ENCODE data around the gene MED28. TPM values are rescaled to one million over a fixed set of nuclear protein-coding genes. Genes with fewer than 3 reads are reported as not detected.

MED28 gene
- total and polyA plus RNA-seq, 4 donors, result 10.2 to 52.7 (median 26.8) TPM

DNA sequence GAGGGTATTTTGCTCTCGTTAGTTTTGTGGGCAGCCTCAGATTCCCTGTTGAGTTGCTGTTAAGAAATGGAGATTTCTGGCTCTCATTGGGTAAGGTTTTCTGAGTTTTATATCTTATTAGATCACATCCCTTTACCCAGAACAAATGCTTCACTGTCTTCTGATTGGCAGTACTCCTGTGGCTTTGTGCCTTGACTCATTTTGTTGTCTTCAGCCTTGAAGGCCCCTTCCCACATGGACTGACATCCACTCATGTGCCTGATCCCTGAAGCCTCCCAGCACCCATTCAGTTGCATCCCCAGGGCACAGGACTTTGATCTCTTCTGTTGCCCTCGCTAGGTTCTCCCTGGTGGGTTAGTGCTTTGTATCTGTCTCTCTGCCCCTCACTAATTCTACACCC lies 10.4 kb downstream of the MED28 start:
- H3K27me3 ChIP-seq (ENCODE audit: control insufficient read depth in 1 of 2, insufficient read depth in 2 of 2, low read length in 1 of 2), result no peaks in the 10 kb centered on the region
- H3K36me3 ChIP-seq (ENCODE audit: control insufficient read depth in 1 of 2, insufficient read depth in 2 of 2, low read length in 1 of 2), result peaks cover 8 to 18% of the 10 kb centered on the region in 2 donors
- WGBS, 2 donors, result 75 to 80% methylated on average over 2 of the region's 2 CpGs
- H3K9me3 ChIP-seq (ENCODE audit: control insufficient read depth, low read length), result no peaks in the 10 kb centered on the region
- no peak overlapping the region for H3K4me3 ChIP-seq (ENCODE audit: low read length in 2 of 2)
- no peaks in the 10 kb centered on the region for H3K4me1 ChIP-seq (ENCODE audit: control insufficient read depth in 1 of 2, insufficient read depth in 2 of 2, low read length in 2 of 2)
- no peak overlapping the region for H3K27ac ChIP-seq (ENCODE audit: low read depth in 1 of 2, low read length in 2 of 2)
- no peak for ATAC-seq (ENCODE audit: low FRiP score)
- intact Hi-C loops (cut with DNase I), result no loop called here
- DNase-seq, result no peak

DNA sequence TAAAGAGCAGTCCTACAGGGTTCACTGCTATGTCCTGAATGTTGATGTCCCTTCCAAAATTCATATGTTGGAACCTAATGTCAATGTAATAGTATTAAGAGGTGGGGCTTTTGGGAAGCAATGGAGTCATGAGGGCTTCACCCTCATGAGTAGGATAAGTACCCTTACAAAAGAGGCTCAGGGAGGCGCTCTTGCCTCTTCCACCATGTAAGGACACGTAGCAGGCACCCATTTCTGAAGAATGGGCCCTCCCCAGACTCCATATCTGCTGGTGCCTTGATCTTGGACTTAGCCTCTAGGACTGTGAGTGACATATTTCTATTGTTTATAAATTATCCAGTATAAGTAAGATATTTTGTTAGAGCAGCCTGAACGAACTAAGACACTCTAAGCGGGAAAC lies 15.8 kb downstream of the MED28 start:
- Histone ChIP-seq H3K4me1 (ENCODE audit: control insufficient read depth in 1 of 2, insufficient read depth in 2 of 2, low read length in 2 of 2) (no peaks in the 10 kb centered on the region), H3K27ac (ENCODE audit: low read depth in 1 of 2, low read length in 2 of 2) (no peak overlapping the region), H3K9me3 (ENCODE audit: control insufficient read depth, low read length) (no peaks in the 10 kb centered on the region), H3K27me3 (ENCODE audit: control insufficient read depth in 1 of 2, insufficient read depth in 2 of 2, low read length in 1 of 2) (no peaks in the 10 kb centered on the region), H3K4me3 (ENCODE audit: low read length in 2 of 2) (no peak overlapping the region), H3K36me3 (ENCODE audit: control insufficient read depth in 1 of 2, insufficient read depth in 2 of 2, low read length in 1 of 2) (peaks cover 9 to 11% of the 10 kb centered on the region in 2 donors)
- no peak for ATAC-seq (ENCODE audit: low FRiP score)
- 82 to 83% methylated on average over 4 of the region's 4 CpGs for WGBS, 2 donors
- intact Hi-C loops (cut with DNase I), result no loop called here
- DNase-seq, result no peak

DNA sequence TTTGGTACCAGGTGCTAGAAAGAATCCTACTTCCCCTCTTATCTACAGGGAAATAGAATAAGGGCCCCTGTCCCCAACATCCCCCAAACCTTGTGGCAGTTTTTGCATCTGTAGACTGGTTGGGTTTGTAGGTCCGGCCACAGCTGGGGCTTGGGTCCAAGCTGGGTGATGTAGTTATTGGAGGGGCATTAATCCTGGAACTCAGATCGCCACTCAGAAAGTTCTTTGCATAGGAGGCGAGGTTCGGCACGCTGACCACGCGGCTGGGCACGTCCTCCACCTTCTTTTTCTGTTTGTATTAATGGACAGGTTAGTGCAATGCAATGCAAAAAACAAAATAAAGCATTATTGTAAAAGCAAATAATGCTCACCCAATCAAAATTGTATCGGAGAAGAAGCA lies 19.2 kb downstream of the MED28 start:
- H3K4me3 ChIP-seq (ENCODE audit: low read length in 2 of 2), result no peak overlapping the region
- no peaks in the 10 kb centered on the region for H3K27me3 ChIP-seq (ENCODE audit: control insufficient read depth in 1 of 2, insufficient read depth in 2 of 2, low read length in 1 of 2)
- H3K36me3 ChIP-seq (ENCODE audit: control insufficient read depth in 1 of 2, insufficient read depth in 2 of 2, low read length in 1 of 2), result peaks cover under 1 to 5% of the 10 kb centered on the region in 2 donors
- intact Hi-C loops (cut with DNase I), result no loop called here
- ATAC-seq (ENCODE audit: low FRiP score) (no peak), DNase-seq (peak in 1 of 2 donors; percentile 52)
- 93 to 95% methylated on average over 9 of the region's 9 CpGs for WGBS, 2 donors
- no peaks in the 10 kb centered on the region for H3K4me1 ChIP-seq (ENCODE audit: control insufficient read depth in 1 of 2, insufficient read depth in 2 of 2, low read length in 2 of 2)
- no peak overlapping the region for H3K27ac ChIP-seq (ENCODE audit: low read depth in 1 of 2, low read length in 2 of 2)
- no peaks in the 10 kb centered on the region for H3K9me3 ChIP-seq (ENCODE audit: control insufficient read depth, low read length)

DNA sequence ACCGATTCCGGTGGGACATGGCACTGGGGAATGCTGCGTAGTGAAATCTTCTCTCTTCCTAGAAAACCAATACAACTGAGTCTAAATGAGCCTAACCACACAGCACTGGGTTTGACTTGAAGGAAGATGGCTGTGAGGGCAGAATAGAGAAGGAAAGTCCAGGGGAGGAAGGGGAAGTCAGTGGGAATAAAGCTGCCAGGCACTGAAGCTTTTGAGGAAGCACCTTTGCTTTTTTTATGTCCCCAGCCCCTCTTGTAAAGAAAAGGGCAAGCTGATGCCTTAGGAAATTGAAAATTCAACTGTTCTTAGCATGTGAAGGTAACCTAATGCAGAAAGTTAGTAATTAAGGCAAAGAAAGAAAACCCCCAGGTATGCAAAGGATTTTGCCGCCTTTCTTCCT lies 20.6 kb downstream of the MED28 start:
- no peaks in the 10 kb centered on the region for H3K9me3 ChIP-seq (ENCODE audit: control insufficient read depth, low read length)
- H3K4me1 ChIP-seq (ENCODE audit: control insufficient read depth in 1 of 2, insufficient read depth in 2 of 2, low read length in 2 of 2), result no peaks in the 10 kb centered on the region
- ATAC-seq (ENCODE audit: low FRiP score), result no peak
- intact Hi-C loops (cut with DNase I), result no loop called here
- no peak overlapping the region for H3K27ac ChIP-seq (ENCODE audit: low read depth in 1 of 2, low read length in 2 of 2)
- H3K36me3 ChIP-seq (ENCODE audit: control insufficient read depth in 1 of 2, insufficient read depth in 2 of 2, low read length in 1 of 2), result peaks cover 0 to 5% of the 10 kb centered on the region in 2 donors
- H3K4me3 ChIP-seq (ENCODE audit: low read length in 2 of 2), result no peak overlapping the region
- 97 to 98% methylated on average over 4 of the region's 4 CpGs for WGBS, 2 donors
- no peak for DNase-seq
- no peaks in the 10 kb centered on the region for H3K27me3 ChIP-seq (ENCODE audit: control insufficient read depth in 1 of 2, insufficient read depth in 2 of 2, low read length in 1 of 2)

DNA sequence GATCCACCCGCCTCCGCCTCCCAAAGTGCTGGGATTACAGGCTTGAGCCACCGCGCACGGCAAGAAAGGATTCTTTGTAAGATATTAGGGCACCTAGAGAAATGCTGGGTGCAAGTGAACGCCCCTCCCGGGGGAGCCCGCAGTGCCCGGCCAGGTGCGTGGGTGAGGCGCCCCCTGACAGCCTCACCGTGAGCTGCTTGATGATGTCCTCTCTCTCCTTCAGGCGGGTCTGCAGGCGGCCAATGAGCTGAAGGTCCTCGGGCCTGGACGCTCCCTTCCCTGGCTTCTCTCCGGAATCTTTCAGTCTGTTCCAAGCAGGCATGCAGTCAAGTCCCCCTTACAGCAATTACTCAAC lies 21.9 kb downstream of the MED28 start:
- 87 to 88% methylated on average over 17 of the region's 17 CpGs for WGBS, 2 donors
- no peaks in the 10 kb centered on the region for H3K4me1 ChIP-seq (ENCODE audit: control insufficient read depth in 1 of 2, insufficient read depth in 2 of 2, low read length in 2 of 2)
- no peaks in the 10 kb centered on the region for H3K27me3 ChIP-seq (ENCODE audit: control insufficient read depth in 1 of 2, insufficient read depth in 2 of 2, low read length in 1 of 2)
- DNase-seq, result peak in 1 of 2 donors; percentile 73
- intact Hi-C loops (cut with DNase I), result loop anchor here (2.0 kb wide), 1 partner anchor 88 kb away; no protein-coding TSS in a partner anchor
- H3K36me3 ChIP-seq (ENCODE audit: control insufficient read depth in 1 of 2, insufficient read depth in 2 of 2, low read length in 1 of 2), result peaks cover 0 to 3% of the 10 kb centered on the region in 2 donors
- H3K27ac ChIP-seq (ENCODE audit: low read depth in 1 of 2, low read length in 2 of 2), result no peak overlapping the region
- no peak for ATAC-seq (ENCODE audit: low FRiP score)
- no peak overlapping the region for H3K4me3 ChIP-seq (ENCODE audit: low read length in 2 of 2)
- H3K9me3 ChIP-seq (ENCODE audit: control insufficient read depth, low read length), result no peaks in the 10 kb centered on the region

DNA sequence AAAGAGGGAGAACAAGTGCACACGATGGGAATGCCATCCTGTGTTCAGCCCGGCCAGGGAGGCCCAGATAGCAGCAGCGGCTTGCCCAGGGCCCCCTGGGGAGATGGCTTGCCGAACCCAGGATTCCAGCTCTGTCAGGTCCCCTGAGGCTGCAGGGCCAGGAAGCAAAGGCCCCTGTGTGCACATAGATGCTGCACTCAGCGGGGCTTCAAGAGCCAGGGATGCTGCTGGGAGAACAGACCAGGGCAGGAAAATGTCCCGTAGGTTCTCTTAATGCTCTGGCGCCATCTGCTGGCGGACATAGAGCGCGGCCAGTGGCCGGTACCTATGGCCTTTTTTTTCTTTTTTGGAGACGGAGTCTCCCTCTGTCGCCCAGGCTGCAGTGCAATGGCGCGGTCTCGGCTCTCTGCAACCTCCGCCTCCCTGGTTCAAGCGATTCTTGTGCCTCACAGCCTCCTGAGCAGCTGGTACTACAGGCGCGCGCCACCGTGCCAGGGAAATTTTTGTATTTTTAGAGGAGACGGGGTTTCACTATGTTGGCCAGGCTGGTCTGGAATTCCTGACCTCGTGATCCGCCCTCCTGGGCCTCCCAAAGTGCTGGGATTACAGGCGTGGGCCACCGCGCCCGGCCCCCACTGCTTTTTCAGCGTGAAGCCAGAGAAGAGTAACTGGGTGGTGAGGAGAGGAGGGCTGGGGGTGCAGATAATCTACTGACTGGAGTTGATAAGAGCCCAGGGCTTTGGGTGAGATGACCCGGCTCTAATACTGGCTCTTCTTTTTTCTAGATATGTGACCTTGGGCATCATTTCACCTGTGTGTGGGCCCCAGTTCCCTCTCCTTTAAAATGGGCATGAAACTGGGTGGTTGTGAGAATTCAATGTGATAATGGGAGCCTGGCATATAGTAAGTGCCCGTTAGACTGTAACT lies 22.5 kb downstream of the MED28 start:
- H3K9me3 ChIP-seq (ENCODE audit: control insufficient read depth, low read length), result no peaks in the 10 kb centered on the region
- 54% methylated on average over 32 of the region's 32 CpGs for WGBS, 2 donors
- peak; percentile 83 to 93 for DNase-seq
- peak; percentile 83 for ATAC-seq (ENCODE audit: low FRiP score)
- intact Hi-C loops (cut with DNase I), result loop anchor here (2.0 kb wide), 1 partner anchor 88 kb away; no protein-coding TSS in a partner anchor
- H3K27ac ChIP-seq (ENCODE audit: low read depth in 1 of 2, low read length in 2 of 2), result no peak overlapping the region
- no peak overlapping the region for H3K4me3 ChIP-seq (ENCODE audit: low read length in 2 of 2)
- H3K36me3 ChIP-seq (ENCODE audit: control insufficient read depth in 1 of 2, insufficient read depth in 2 of 2, low read length in 1 of 2), result peaks cover 0 to 3% of the 10 kb centered on the region in 2 donors
- H3K4me1 ChIP-seq (ENCODE audit: control insufficient read depth in 1 of 2, insufficient read depth in 2 of 2, low read length in 2 of 2), result no peaks in the 10 kb centered on the region
- H3K27me3 ChIP-seq (ENCODE audit: control insufficient read depth in 1 of 2, insufficient read depth in 2 of 2, low read length in 1 of 2), result no peaks in the 10 kb centered on the region

DNA sequence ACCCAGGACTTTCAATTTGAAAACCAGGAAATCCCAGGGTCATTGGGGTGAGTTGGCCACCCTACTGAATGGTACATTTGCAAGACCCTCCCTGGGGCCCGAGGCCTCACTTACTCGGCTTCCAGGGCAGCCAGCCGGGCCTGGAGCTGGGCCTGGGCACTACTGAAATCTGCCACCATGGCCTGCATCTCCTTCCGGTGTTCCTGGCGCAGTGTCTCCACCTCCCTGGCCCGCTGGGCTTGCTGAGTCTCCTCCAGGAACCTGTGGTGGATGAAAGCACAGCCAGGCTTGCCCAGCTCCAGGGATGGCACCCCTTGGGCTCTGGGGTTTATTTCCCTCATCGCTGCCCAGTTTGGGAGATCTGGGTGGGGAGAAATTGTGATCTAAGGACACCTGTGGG lies 24.7 kb downstream of the MED28 start:
- Histone ChIP-seq H3K27ac (ENCODE audit: low read depth in 1 of 2, low read length in 2 of 2) (no peak overlapping the region), H3K36me3 (ENCODE audit: control insufficient read depth in 1 of 2, insufficient read depth in 2 of 2, low read length in 1 of 2) (peaks cover 0 to under 1% of the 10 kb centered on the region in 2 donors), H3K4me3 (ENCODE audit: low read length in 2 of 2) (no peak overlapping the region), H3K9me3 (ENCODE audit: control insufficient read depth, low read length) (peaks cover 2% of the 10 kb centered on the region), H3K4me1 (ENCODE audit: control insufficient read depth in 1 of 2, insufficient read depth in 2 of 2, low read length in 2 of 2) (no peaks in the 10 kb centered on the region), H3K27me3 (ENCODE audit: control insufficient read depth in 1 of 2, insufficient read depth in 2 of 2, low read length in 1 of 2) (no peaks in the 10 kb centered on the region)
- ATAC-seq (ENCODE audit: low FRiP score) (no peak), DNase-seq (peak in 1 of 2 donors; percentile 49)
- intact Hi-C loops (cut with DNase I), result no loop called here
- WGBS, 2 donors, result 75 to 82% methylated on average over 7 of the region's 7 CpGs

DNA sequence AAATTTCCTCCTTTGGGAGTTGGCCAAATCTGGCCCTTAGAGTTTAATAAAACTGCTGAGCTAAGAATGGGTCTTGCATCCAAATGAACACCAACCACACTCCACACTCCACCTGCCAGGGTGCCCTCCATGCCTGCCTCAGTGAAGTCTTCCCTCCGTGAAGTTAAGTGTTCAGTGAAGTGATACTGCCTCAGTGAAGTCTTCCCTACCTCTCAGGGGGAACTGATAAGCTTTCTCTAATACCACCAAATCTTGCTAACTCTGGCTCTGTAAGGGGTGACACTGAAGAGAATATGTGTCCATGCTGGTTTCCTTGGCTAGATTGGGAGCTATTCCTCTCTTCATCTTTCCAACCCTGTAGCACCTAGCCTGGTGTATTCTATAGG lies 27.9 kb downstream of the MED28 start:
- peaks cover 2% of the 10 kb centered on the region for H3K9me3 ChIP-seq (ENCODE audit: control insufficient read depth, low read length)
- WGBS, 2 donors, result 85 to 87% methylated on average over 1 of the region's 1 CpG
- intact Hi-C loops (cut with DNase I), result no loop called here

DNA sequence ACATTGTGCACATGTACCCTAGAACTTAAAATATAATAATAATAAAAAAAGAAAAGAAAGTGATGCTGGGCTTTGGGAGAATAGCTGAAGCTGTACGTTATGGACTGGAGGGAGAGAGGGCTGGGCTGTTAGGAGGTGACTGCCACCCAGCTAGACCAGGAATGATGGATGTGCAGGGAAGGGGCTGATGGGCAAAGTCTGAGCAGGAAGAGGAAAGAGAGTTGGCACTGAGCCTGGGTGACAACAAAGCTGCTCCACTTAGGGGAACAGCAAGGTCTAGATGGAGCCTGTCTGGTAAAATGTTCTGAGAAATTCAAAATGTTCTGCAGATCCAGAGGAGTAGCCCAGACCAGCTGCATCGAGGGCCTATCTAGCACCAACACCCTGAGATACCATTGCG lies 32.3 kb downstream of the MED28 start:
- 68 to 71% methylated on average over 3 of the region's 3 CpGs for WGBS, 2 donors
- Histone ChIP-seq H3K36me3 (ENCODE audit: control insufficient read depth in 1 of 2, insufficient read depth in 2 of 2, low read length in 1 of 2) (no peaks in the 10 kb centered on the region), H3K27ac (ENCODE audit: low read depth in 1 of 2, low read length in 2 of 2) (no peak overlapping the region), H3K27me3 (ENCODE audit: control insufficient read depth in 1 of 2, insufficient read depth in 2 of 2, low read length in 1 of 2) (no peaks in the 10 kb centered on the region), H3K9me3 (ENCODE audit: control insufficient read depth, low read length) (peaks cover 2% of the 10 kb centered on the region), H3K4me3 (ENCODE audit: low read length in 2 of 2) (no peak overlapping the region), H3K4me1 (ENCODE audit: control insufficient read depth in 1 of 2, insufficient read depth in 2 of 2, low read length in 2 of 2) (no peaks in the 10 kb centered on the region)
- intact Hi-C loops (cut with DNase I), result no loop called here
- DNase-seq, result no peak
- no peak for ATAC-seq (ENCODE audit: low FRiP score)

More for the DNA sequence above, 27.9 kb downstream of the MED28 start:
- H3K4me1 ChIP-seq (ENCODE audit: control insufficient read depth in 1 of 2, insufficient read depth in 2 of 2, low read length in 2 of 2), result no peaks in the 10 kb centered on the region
- H3K27me3 ChIP-seq (ENCODE audit: control insufficient read depth in 1 of 2, insufficient read depth in 2 of 2, low read length in 1 of 2), result no peaks in the 10 kb centered on the region
- DNase-seq (no peak), ATAC-seq (ENCODE audit: low FRiP score) (no peak)
- H3K36me3 ChIP-seq (ENCODE audit: control insufficient read depth in 1 of 2, insufficient read depth in 2 of 2, low read length in 1 of 2), result no peaks in the 10 kb centered on the region
- H3K4me3 ChIP-seq (ENCODE audit: low read length in 2 of 2), result no peak overlapping the region
- no peak overlapping the region for H3K27ac ChIP-seq (ENCODE audit: low read depth in 1 of 2, low read length in 2 of 2)
